Activated CD4-positive, alpha-beta T cell treated with anti-CD3 and anti-CD28 coated beads, Interleukin-2, Interleukin-4, amounts not matched to agents 100 ng/mL and 50 ng/mL, durations not matched to agents 16 hours and 8 hours (primary cell): ENCODE data around the gene HLA-A.

Experiments used
- DNase-seq: peaks from one replicate; pipeline ENCODE4 v3.0.0-alpha.2; 2020; ENCODE audit warnings: low spot score

HLA-A gene

GRCh38 chr6:29935273-29935955 lies 6.9 kb upstream of the HLA-A start:
- DNase-seq, result no peak

- no peak for DNase-seq
Observed at GRCh38 chr6:29938746-29939508, 3.4 kb upstream of the HLA-A start.

GRCh38 chr6:29941016-29941415 lies 1.3 kb upstream of the HLA-A start:
- DNase-seq, result no peak

GRCh38 chr6:29941471-29941870 lies 861 bp upstream of the HLA-A start:
- no peak for DNase-seq

- DNase-seq, result no peak
Observed at GRCh38 chr6:29941916-29942274, 437 bp upstream of the HLA-A start.

- no peak for DNase-seq
Observed at GRCh38 chr6:29943053-29943966, 978 bp downstream of the HLA-A start.

GRCh38 chr6:29945281-29945820 lies 3.0 kb downstream of the HLA-A start:
- no peak for DNase-seq

GRCh38 chr6:29946223-29947076 lies 4.1 kb downstream of the HLA-A start:
- no peak for DNase-seq

GRCh38 chr6:29947077-29947980 lies 5.0 kb downstream of the HLA-A start:
- no peak for DNase-seq

- no peak for DNase-seq
Observed at GRCh38 chr6:29948277-29948676, 5.9 kb downstream of the HLA-A start.

GRCh38 chr6:29949934-29950333 lies 7.6 kb downstream of the HLA-A start:
- no peak for DNase-seq

- DNase-seq, result no peak
Observed at GRCh38 chr6:29951882-29952281, 9.6 kb downstream of the HLA-A start.

GRCh38 chr6:29953001-29953441 lies 10.7 kb downstream of the HLA-A start:
- DNase-seq, result no peak

- no peak for DNase-seq
Observed at GRCh38 chr6:29953686-29954085, 11.4 kb downstream of the HLA-A start.

GRCh38 chr6:29954272-29954671 lies 11.9 kb downstream of the HLA-A start:
- no peak for DNase-seq

GRCh38 chr6:29955783-29956182 lies 13.5 kb downstream of the HLA-A start:
- no peak for DNase-seq

GRCh38 chr6:29956518-29956917 lies 14.2 kb downstream of the HLA-A start:
- DNase-seq, result no peak

GRCh38 chr6:29958046-29958445 lies 15.7 kb downstream of the HLA-A start:
- no peak for DNase-seq

- no peak for DNase-seq
Observed at GRCh38 chr6:29958921-29959320, 16.6 kb downstream of the HLA-A start.

- DNase-seq, result no peak
Observed at GRCh38 chr6:29959467-29959866, 17.1 kb downstream of the HLA-A start.
